HPDE6-E6E7 (cell line): ENCODE results near the gene KEL.
"Not testable (repeated sequence)": the region's sequence is repeated elsewhere in the genome, so short reads cannot be mapped to it uniquely, and the experiment has no call there.

Experiments used
- DNase-seq: peaks from one replicate; pipeline ENCODE4 v3.0.0; 2011; ENCODE audit warnings: missing footprints; ENCODE audit errors: extremely low spot score

The KEL gene, protein sequence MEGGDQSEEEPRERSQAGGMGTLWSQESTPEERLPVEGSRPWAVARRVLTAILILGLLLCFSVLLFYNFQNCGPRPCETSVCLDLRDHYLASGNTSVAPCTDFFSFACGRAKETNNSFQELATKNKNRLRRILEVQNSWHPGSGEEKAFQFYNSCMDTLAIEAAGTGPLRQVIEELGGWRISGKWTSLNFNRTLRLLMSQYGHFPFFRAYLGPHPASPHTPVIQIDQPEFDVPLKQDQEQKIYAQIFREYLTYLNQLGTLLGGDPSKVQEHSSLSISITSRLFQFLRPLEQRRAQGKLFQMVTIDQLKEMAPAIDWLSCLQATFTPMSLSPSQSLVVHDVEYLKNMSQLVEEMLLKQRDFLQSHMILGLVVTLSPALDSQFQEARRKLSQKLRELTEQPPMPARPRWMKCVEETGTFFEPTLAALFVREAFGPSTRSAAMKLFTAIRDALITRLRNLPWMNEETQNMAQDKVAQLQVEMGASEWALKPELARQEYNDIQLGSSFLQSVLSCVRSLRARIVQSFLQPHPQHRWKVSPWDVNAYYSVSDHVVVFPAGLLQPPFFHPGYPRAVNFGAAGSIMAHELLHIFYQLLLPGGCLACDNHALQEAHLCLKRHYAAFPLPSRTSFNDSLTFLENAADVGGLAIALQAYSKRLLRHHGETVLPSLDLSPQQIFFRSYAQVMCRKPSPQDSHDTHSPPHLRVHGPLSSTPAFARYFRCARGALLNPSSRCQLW

GRCh38 chr7:142961973-142962926 lies at the start of gene KEL:
TSS of gene KEL (minus strand) at chr7:142962363. CDS start at chr7:142962206, 157 bp downstream.
- DNase-seq: no peak

DNA sequence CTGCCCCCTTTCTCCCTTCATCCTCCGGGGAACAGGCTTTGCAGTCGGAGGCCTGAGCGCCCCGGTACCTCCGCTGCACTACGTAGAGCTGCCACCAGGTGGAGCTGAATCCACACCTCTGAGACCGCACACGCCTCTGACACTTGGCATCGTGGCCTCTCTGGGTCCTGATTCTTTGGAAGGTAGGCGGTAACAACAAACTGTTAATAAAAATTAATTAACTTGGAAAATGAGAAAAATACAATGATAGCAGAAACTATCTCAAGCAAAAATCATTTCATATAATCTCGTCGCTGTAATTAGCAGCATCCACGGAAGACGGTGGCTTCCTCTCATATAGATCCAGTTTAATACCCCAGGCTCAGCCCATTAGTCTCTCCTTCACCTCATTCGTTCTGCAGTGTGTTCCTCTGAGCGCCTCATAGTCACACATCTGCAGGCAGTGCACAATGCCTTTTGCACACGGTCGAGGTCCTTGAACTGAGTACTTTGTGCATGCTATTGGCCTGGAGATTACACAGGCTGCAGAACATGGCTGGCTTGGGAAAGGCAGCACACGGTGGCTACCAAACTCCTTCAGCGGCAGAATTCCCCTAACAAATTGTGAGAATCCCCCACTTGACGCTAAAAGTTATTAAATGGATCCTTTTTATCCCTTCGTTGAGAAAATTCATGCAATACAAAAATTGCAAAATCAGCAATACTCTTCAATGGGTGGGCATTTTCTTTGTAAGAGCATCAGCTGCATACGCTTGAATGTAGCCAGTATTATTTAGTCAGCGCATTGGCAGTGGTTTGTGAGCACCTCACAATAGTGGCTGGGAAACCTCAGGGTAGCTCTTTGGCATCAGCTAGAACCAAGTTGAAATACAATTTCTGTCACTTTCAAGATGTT lies 46.1 kb upstream of the KEL start:
- peak; percentile 67 for DNase-seq

DNA sequence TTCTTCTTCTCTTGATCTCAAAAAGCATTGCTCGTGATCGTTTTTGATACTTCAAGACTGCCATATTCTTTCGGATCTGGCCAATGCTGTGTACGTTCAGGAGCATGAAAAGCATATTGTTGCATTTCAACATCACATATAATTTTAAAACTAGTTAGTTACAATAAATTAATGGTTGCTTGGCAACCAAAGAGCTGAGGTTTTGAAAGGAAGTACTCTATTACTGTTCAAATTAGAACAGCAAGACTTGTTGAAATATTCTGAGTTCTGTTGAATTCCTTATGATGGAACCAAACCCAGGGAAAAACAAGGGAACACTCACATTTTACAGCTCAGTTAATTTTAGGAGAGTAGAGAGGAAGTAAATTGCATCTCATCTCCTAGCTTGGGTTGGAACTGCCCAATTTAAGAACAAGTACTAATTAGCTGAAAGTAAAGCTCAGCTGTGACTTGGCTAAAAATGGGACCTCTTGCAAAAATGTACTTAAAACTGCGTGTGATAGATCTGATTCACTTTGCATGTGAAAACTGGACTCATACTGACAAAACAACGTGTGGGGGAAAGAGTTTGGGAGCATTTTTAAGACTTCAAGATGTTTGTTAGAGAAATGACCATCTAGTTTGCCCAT lies 43.6 kb upstream of the KEL start:
- DNase-seq: no peak

GRCh38 chr7:143003393-143004051 lies 41.4 kb upstream of the KEL start:
- peak; percentile 37 for DNase-seq

GRCh38 chr7:143002898-143003297 lies 40.7 kb upstream of the KEL start:
- no peak for DNase-seq

- no peak for DNase-seq
Observed at GRCh38 chr7:143002106-143002505, 39.9 kb upstream of the KEL start.

- no peak for DNase-seq
Observed at GRCh38 chr7:143000648-143001047, 38.5 kb upstream of the KEL start.

GRCh38 chr7:142999793-143000192 lies 37.6 kb upstream of the KEL start:
- DNase-seq: no peak

GRCh38 chr7:142998966-142999365 lies 36.8 kb upstream of the KEL start:
- DNase-seq: no peak

- no peak for DNase-seq
Observed at GRCh38 chr7:142997456-142997989, 35.4 kb upstream of the KEL start.

- DNase-seq: no peak
Observed at GRCh38 chr7:142992427-142992826, 30.3 kb upstream of the KEL start.

DNA sequence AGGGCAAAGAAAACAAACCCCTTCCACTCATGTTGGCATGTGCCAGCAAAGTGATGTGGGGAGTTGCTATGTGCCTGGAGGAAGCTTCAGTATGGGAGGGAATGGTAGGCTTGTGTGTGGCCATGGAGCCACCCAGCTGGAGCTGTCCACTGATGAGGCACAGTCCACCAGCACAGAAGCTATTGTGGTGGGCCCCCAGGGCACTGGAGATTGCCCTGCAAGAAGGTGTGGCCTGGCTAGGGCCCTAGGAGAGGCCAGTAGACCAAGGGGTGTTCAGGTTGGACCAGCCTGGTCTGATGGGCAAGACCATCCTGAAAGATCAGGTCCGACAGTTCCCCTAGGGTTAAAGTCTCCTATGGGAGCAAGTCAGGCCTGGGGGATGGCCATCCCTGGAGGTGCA lies 22.1 kb upstream of the KEL start:
- DNase-seq: no peak

DNA sequence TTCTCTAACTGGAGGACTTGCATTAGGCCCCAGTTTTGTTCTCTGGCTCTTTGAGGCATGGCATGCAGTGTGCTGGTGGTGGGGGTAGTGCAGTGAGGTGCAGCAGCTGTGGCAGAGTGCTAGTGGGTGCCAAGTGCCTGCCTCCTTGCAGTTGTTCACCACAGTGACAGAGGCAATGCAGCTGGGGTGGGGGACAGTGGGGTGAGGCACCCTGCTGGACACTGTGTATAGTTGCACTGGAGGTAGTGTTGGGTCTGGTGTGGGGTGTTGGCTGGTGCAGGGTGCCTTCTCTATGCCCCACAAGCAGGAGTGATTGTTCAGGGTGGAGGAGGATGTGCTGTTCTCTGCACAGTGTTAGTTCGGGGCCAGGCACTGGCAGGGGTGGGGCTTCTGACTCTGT lies 21.7 kb upstream of the KEL start:
- no peak for DNase-seq

DNA sequence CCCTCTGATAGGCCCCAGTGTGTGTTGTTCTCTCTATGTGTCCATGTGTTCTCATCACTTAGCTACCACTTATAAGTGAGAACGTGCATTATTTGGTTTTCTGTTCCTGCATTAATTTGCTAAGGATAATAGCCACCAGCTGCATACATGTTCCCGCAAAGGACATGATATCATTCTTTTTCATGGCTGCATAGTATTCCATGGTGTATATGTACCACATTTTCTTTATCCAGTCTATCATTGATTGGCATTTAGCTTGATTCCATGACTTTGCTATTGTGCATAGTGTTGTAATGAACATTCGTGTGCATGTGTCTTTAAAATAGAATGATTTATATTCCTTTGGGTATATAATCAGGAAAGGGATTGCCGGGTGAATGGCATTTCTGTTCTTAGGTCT lies 16.2 kb upstream of the KEL start:
- DNase-seq: not testable (repeated sequence)

- DNase-seq: no peak
Observed at GRCh38 chr7:142974626-142975025, 12.5 kb upstream of the KEL start.

DNA sequence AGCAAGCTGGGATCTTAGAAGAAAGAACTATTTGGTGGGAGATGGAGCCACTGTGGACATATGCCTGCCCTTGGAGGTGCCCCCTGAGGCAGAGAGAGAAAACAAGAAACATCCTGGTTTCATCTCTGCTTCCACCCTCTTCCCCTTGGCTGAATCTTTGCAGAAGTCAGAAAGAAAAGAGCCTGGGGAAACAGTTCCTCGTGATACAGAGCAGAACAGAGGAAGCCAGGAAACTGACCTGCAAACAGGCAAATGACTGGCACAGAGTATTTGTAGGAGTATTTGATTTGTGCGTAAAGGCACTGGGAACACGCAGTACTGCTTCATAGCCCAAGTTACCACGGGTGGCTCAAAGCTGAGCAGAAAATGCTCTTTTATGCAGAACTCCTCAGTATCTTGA lies 7.0 kb upstream of the KEL start:
- DNase-seq: no peak

DNA sequence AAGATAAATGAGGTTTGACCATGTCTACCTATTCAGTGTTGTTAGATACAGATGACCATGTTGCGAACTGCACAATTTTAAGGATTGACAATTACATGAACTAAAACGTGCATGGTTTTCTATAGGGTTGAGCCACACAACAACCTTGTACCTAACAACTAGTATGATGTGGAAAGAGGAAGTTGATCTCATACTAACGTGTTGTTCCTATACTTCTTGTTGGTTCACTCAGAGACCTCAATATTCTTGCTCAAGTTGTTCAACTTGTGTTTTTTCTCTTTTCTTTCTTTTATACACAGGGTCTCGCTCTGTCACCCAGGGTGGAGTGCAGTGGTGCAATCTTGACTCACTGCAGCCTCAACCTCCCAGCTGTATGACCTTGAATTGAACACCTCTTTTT lies 6.1 kb upstream of the KEL start:
- no peak for DNase-seq

GRCh38 chr7:142964502-142965246 lies 2.5 kb upstream of the KEL start:
- no peak for DNase-seq

GRCh38 chr7:142963993-142964392 lies 1.8 kb upstream of the KEL start:
- no peak for DNase-seq
